Thyroid gland (tissue), 4 donors: ENCODE data around the gene HOOK1.

Source experiments
- POLR2A ChIP-seq, 2 donors: fragments of 450-650 bp; IDR thresholded peaks; one replicate each; pipeline ENCODE4 v1.6.1; 2017; ENCODE audit warnings: antibody characterized with exemption in 2 of 2, mild to moderate bottlenecking in 2 of 2, moderate library complexity in 1 of 2
- TF ChIP-seq, protein P1 (sequence below), 6 experiments: fragments of 200-600 bp in 3 of 6; fragments of 450-650 bp in 3 of 6; sonication (generic) in 3 of 6; IDR thresholded peaks; one replicate each; pipeline ENCODE4 v1.5.1; 2016 to 2019; ENCODE audit warnings: antibody characterized with exemption in 6 of 6, mild to moderate bottlenecking in 2 of 6, inconsistent platforms in 1 of 6, moderate library complexity in 1 of 6

GRCh38 chr1:59915516-59915915, 100.8 kb downstream of the HOOK1 start:
- TF ChIP-seq, protein P1, sequence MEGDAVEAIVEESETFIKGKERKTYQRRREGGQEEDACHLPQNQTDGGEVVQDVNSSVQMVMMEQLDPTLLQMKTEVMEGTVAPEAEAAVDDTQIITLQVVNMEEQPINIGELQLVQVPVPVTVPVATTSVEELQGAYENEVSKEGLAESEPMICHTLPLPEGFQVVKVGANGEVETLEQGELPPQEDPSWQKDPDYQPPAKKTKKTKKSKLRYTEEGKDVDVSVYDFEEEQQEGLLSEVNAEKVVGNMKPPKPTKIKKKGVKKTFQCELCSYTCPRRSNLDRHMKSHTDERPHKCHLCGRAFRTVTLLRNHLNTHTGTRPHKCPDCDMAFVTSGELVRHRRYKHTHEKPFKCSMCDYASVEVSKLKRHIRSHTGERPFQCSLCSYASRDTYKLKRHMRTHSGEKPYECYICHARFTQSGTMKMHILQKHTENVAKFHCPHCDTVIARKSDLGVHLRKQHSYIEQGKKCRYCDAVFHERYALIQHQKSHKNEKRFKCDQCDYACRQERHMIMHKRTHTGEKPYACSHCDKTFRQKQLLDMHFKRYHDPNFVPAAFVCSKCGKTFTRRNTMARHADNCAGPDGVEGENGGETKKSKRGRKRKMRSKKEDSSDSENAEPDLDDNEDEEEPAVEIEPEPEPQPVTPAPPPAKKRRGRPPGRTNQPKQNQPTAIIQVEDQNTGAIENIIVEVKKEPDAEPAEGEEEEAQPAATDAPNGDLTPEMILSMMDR (IDR thresholded peaks at IDR 0.05) = no peak
- no peak for TF ChIP-seq POLR2A (IDR thresholded peaks at IDR 0.05)
